B cell (primary cell): ENCODE data around the gene SPECC1L. TPM values are rescaled to one million over a fixed set of nuclear protein-coding genes. Genes with fewer than 3 reads are reported as not detected.
A peak's percentile ranks its signal among the peaks of the same experiment; 100 is the strongest.
"Not testable (repeated sequence)": the region's sequence is repeated elsewhere in the genome, so short reads cannot be mapped to it uniquely, and the experiment has no call there.

Source experiments
- ATAC-seq: fragments of 200-7000 bp; cut with Tn5 transposase; one replicate; pipeline ENCODE4 v1.10.0; 2021; ENCODE audit warnings: low read depth, mild to moderate bottlenecking, moderate number of reproducible peaks, moderate library complexity
- CTCF ChIA-PET: fragments of 350-600 bp; sonication (Branson Sonifier 250); formaldehyde crosslinking; loops from one replicate; lab custom pipeline; 2021; ENCODE audit warnings: antibody characterized with exemption, inconsistent platforms; lab: Charles Lee
- POLR2A ChIA-PET: fragments of 350-600 bp; sonication (Branson Sonifier 250); formaldehyde crosslinking; loops from one replicate; lab custom pipeline; 2021; ENCODE audit warnings: antibody characterized with exemption; lab: Charles Lee
- DNase-seq: peaks from one replicate; pipeline ENCODE4 v3.0.0; 2013
- H2AFZ ChIP-seq: 2 replicates; pipeline ENCODE4 v1.6.1; 2012; ENCODE audit warnings: mild to moderate bottlenecking, low read depth, low read length; ENCODE audit not compliant: insufficient read depth, poor library complexity, severe bottlenecking
- H3K27ac ChIP-seq, 2 donors: 1 replicate in 1 of 2; 2 replicates in 1 of 2; pipeline ENCODE4 v1.5.1; 2012 to 2013; ENCODE audit warnings: low read length in 2 of 2, mild to moderate bottlenecking in 2 of 2, moderate library complexity in 1 of 2
- H3K27me3 ChIP-seq, 4 experiments: fragments of 200-600 bp in 1 of 4; sonication (generic) in 1 of 4; replicated peaks in 1 of 4; 1 replicate in 2 of 4; 2 replicates in 2 of 4; pipeline versions ENCODE4 v1.6.1 to v1.7.0; 2013 to 2016; ENCODE audit warnings: low read length in 3 of 4, mild to moderate bottlenecking in 2 of 4, mixed read lengths in 1 of 4, moderate library complexity in 1 of 4; ENCODE audit not compliant: insufficient read depth in 4 of 4, control insufficient read depth in 3 of 4; ENCODE audit errors: control extremely low read depth in 1 of 4
- H3K36me3 ChIP-seq, 2 experiments: replicated peaks in 1 of 2; 1 replicate in 1 of 2; 2 replicates in 1 of 2; pipeline versions ENCODE4 v1.6.1 to v1.7.1; 2013; ENCODE audit warnings: low read length in 1 of 2; ENCODE audit not compliant: insufficient read depth in 2 of 2, control insufficient read depth in 1 of 2; ENCODE audit errors: control extremely low read depth in 1 of 2, extremely low read depth in 1 of 2
- H3K4me1 ChIP-seq, 2 donors: fragments of 200-600 bp in 1 of 2; sonication (generic) in 1 of 2; 1 replicate in 1 of 2; 2 replicates in 1 of 2; pipeline versions ENCODE4 v1.5.1 to v1.6.1; 2013 to 2017; ENCODE audit warnings: low read length in 2 of 2; ENCODE audit not compliant: control insufficient read depth in 2 of 2, insufficient read depth in 2 of 2
- H3K4me2 ChIP-seq: replicated peaks from 2 replicates; pipeline ENCODE3; 2012; ENCODE audit warnings: mild to moderate bottlenecking, low read depth, low read length; ENCODE audit not compliant: poor library complexity, severe bottlenecking
- H3K4me3 ChIP-seq, 5 experiments: fragments of 200-600 bp in 1 of 5; sonication (generic) in 1 of 5; 1 replicate in 3 of 5; 2 replicates in 2 of 5; pipeline versions ENCODE4 v1.5.1 to v1.7.0; 2011 to 2016; ENCODE audit warnings: low read length in 4 of 5, mild to moderate bottlenecking in 4 of 5, low read depth in 2 of 5, control low read depth in 1 of 5, moderate library complexity in 1 of 5; ENCODE audit not compliant: insufficient read depth in 1 of 5; ENCODE audit errors: control extremely low read depth in 1 of 5, extremely low read depth in 1 of 5
- H3K79me2 ChIP-seq: fragments of 200-600 bp; sonication (generic); one replicate; pipeline ENCODE4 v1.6.0; 2016; ENCODE audit warnings: low read length; ENCODE audit not compliant: control insufficient read depth, insufficient read depth
- H3K9ac ChIP-seq: fragments of 200-600 bp; sonication (generic); 2 replicates; pipeline ENCODE4 v1.6.1; 2017; ENCODE audit warnings: mild to moderate bottlenecking, low read length, moderate library complexity
- H3K9me3 ChIP-seq, 3 donors: one replicate each; pipeline versions ENCODE4 v1.6.1 to v1.7.1; 2013; ENCODE audit warnings: low read length in 2 of 3; ENCODE audit not compliant: control insufficient read depth in 2 of 3, insufficient read depth in 1 of 3; ENCODE audit errors: control extremely low read depth in 1 of 3
- H4K20me1 ChIP-seq: 2 replicates; pipeline ENCODE4 v1.6.0; 2012; ENCODE audit warnings: mild to moderate bottlenecking, low read length; ENCODE audit not compliant: insufficient read depth, control insufficient read depth, poor library complexity, severe bottlenecking
- H3K27ac Mint-ChIP-seq: one replicate; pipeline ENCODE4 v1.8.0; 2021; ENCODE audit warnings: mixed read lengths
- H3K27me3 Mint-ChIP-seq: one replicate; pipeline ENCODE4 v1.8.0; 2021; ENCODE audit warnings: mixed read lengths
- H3K4me1 Mint-ChIP-seq: one replicate; pipeline ENCODE4 v1.8.0; 2021; ENCODE audit warnings: mixed read lengths
- H3K4me3 Mint-ChIP-seq: one replicate; pipeline ENCODE4 v1.8.0; 2021; ENCODE audit warnings: mixed read lengths
- H3K9me3 Mint-ChIP-seq: one replicate; pipeline ENCODE4 v1.8.0; 2022; ENCODE audit warnings: mixed read lengths; ENCODE audit not compliant: insufficient read depth
- EZH2 ChIP-seq: IDR thresholded peaks from 2 replicates; pipeline ENCODE4 v1.6.1; 2012; ENCODE audit warnings: borderline replicate concordance, low read depth, mild to moderate bottlenecking, moderate library complexity, low read length; ENCODE audit not compliant: insufficient read depth, poor library complexity, severe bottlenecking
- WGBS: methylation state at CpG from one replicate; pipeline ENCODE4 v1.1.5; 2013; ENCODE audit warnings: missing lambda C conversion rate; ENCODE audit not compliant: insufficient coverage; 5-methylcytosine and 5-hydroxymethylcytosine counted together
- intact Hi-C: fragments of 100-400 bp; cut with micrococcal nuclease; formaldehyde crosslinking; loops from one replicate; pipeline ENCODE4 v1.10.0; 2022
- polyA plus RNA-seq: library from polyadenylated mRNA; depleted of rRNA; stranded (reverse); fragments of >200 nt; gene quantifications from 2 replicates; pipeline ENCODE4 v1.2.3, GENCODE V29; 2012
- total RNA-seq, 2 donors: library from RNA; stranded (reverse); fragments of 120-200 nt in 1 of 2; gene quantifications; 1 replicate in 1 of 2; 2 replicates in 1 of 2; pipeline versions ENCODE4 v1.2.3 to v1.2.4, GENCODE V29; 2013 to 2022
- TF ChIP-seq, protein P1 (sequence below): fragments of 200-600 bp; IDR thresholded peaks from one replicate; pipeline ENCODE4 v1.8.0; 2022; ENCODE audit warnings: antibody characterized with exemption, mild to moderate bottlenecking

SPECC1L gene
- total and polyA plus RNA-seq, 2 donors (not counting 1 experiment from before 2014, with no cell fraction given): 14.4 to 85.3 TPM

GRCh38 chr22:24240381-24240780, 30.2 kb upstream of the SPECC1L start:
- intact Hi-C loops: loop anchor here (10.0 kb wide), 1 partner anchor 56 kb away; the partner anchor contains the start of gene SUSD2
- ChIA-PET POLR2A (no interaction called here), CTCF (interaction anchor here (1.4 to 2.0 kb wide), 2 partner anchors 9 to 31 kb away, joined by 3 to 11 read pairs; no protein-coding TSS in a partner anchor)
- H4K20me1 ChIP-seq: no peaks in the 10 kb centered on the region
- H3K4me1 ChIP-seq: peaks cover 14 to 22% of the 10 kb centered on the region in 2 donors
- DNase-seq (no peak), ATAC-seq (no peak)
- no peak overlapping the region for H3K27ac Mint-ChIP-seq
- H3K9me3 Mint-ChIP-seq: no peaks in the 10 kb centered on the region
- no peaks in the 10 kb centered on the region for H3K9me3 ChIP-seq
- H3K4me3 Mint-ChIP-seq: no peak overlapping the region
- TF ChIP-seq, protein P1, sequence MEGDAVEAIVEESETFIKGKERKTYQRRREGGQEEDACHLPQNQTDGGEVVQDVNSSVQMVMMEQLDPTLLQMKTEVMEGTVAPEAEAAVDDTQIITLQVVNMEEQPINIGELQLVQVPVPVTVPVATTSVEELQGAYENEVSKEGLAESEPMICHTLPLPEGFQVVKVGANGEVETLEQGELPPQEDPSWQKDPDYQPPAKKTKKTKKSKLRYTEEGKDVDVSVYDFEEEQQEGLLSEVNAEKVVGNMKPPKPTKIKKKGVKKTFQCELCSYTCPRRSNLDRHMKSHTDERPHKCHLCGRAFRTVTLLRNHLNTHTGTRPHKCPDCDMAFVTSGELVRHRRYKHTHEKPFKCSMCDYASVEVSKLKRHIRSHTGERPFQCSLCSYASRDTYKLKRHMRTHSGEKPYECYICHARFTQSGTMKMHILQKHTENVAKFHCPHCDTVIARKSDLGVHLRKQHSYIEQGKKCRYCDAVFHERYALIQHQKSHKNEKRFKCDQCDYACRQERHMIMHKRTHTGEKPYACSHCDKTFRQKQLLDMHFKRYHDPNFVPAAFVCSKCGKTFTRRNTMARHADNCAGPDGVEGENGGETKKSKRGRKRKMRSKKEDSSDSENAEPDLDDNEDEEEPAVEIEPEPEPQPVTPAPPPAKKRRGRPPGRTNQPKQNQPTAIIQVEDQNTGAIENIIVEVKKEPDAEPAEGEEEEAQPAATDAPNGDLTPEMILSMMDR: no peak
- no peak for TF ChIP-seq EZH2
- 100% methylated on average over 2 of the region's 6 CpGs for WGBS
- no peaks in the 10 kb centered on the region for H3K36me3 ChIP-seq
- H3K4me2 ChIP-seq: no peak overlapping the region
- H3K27me3 Mint-ChIP-seq: no peaks in the 10 kb centered on the region
- no peaks in the 10 kb centered on the region for H3K27me3 ChIP-seq
- no peak overlapping the region for H3K9ac ChIP-seq
- no peaks in the 10 kb centered on the region for H3K79me2 ChIP-seq
- H3K27ac ChIP-seq: no peak overlapping the region
- no peak overlapping the region for H3K4me3 ChIP-seq
- H2AFZ ChIP-seq: no peak overlapping the region
- peaks cover 21% of the 10 kb centered on the region for H3K4me1 Mint-ChIP-seq

DNA sequence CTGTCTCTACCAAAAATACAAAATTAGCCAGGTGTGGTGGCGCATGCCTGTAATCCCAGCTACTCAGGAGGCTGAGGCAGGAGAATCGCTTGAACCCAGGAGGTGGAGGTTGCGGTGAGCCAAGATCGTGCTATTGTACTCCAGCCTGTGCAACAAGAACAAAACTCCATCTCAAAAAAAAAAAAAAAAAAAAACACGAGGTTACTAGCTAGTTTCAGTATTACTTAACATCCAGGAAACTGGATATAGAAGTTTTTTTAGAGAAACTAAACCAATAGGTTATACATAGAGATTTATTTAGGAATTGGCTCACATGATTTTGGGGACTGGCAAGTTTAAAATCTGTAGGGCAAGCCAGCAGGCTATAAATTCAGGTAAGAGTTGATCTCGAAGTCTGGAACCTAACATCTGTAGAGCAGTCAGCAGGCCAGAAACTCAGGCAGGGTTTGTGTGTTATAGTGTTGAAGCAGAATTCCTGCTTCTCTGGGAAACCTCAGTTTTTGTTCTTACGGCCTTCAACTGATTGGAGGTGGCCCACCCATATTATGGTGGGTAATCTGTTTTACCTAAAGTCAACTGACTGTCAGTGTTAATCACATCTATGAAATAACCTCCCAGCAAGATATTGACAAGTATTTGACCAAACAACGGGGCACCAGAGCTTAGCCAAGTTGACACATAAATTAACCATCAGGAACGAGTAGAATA, 29.5 kb upstream of the SPECC1L start:
- WGBS: 93% methylated on average over 2 of the region's 9 CpGs
- peak overlapping the region; percentile 56 for H3K27ac Mint-ChIP-seq
- H2AFZ ChIP-seq, ATAC-seq, H3K4me3 ChIP-seq, H3K4me2 ChIP-seq, H3K9me3 ChIP-seq, H3K27ac ChIP-seq, H3K79me2 ChIP-seq, H3K9me3 Mint-ChIP-seq, H3K9ac ChIP-seq, DNase-seq, H3K27me3 ChIP-seq, H4K20me1 ChIP-seq, H3K36me3 ChIP-seq, POLR2A ChIA-PET, H3K27me3 Mint-ChIP-seq: not testable (repeated sequence)
- peaks cover 14 to 22% of the 10 kb centered on the region in 2 donors for H3K4me1 ChIP-seq
- H3K4me3 Mint-ChIP-seq: peak overlapping the region; percentile 19
- CTCF ChIA-PET: interaction anchor here (2.0 kb wide), 1 partner anchor 10 kb away, joined by 11 read pairs; no protein-coding TSS in a partner anchor
- H3K4me1 Mint-ChIP-seq: peaks cover 21% of the 10 kb centered on the region
- intact Hi-C loops: loop anchor here (10.0 kb wide), 1 partner anchor 56 kb away; the partner anchor contains the start of gene SUSD2

DNA sequence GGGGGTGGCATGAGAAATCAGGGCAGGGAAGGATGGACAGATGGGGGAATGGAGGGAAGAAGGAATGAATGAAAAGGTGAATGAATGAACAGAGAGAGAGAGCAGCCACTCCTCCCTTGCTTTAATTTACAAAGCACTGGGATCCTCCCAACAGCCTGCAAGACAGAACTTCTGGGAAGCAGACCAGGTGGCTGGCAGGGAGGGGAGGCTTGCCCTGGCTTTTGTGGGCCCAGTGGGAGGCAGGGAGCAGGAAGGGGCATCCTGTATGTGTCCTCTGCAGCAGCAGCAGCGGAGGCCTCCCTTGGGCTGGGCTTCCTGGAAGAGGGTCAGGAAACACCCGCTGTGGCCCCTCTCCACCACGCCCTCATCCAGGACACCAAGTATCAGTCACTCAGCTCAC, 27.2 kb upstream of the SPECC1L start:
- DNase-seq, H3K4me3 ChIP-seq, H3K27me3 Mint-ChIP-seq, H3K79me2 ChIP-seq, H3K36me3 ChIP-seq, H3K27me3 ChIP-seq, H3K9me3 ChIP-seq, ATAC-seq, H3K9ac ChIP-seq, H4K20me1 ChIP-seq, H3K9me3 Mint-ChIP-seq, H3K27ac ChIP-seq: not testable (repeated sequence)
- no CpG with 5 or more reads among the region's 3 CpGs for WGBS
- Histone ChIP-seq H3K4me1 (peaks cover 14 to 25% of the 10 kb centered on the region in 2 donors), H3K4me2 (peak overlapping the region; percentile 65), H2AFZ (peak overlapping the region; percentile 47)
- H3K4me3 Mint-ChIP-seq: peak overlapping the region; percentile 70
- intact Hi-C loops: loop anchor here (10.0 kb wide), 1 partner anchor 59 kb away; the partner anchor contains the start of gene SUSD2
- ChIA-PET POLR2A (interaction anchor here (0.6 kb wide), 1 partner anchor 159 kb away, joined by 3 read pairs; no protein-coding TSS in a partner anchor), CTCF (interaction anchor here (1.1 to 2.3 kb wide), 3 partner anchors 13 to 232 kb away, joined by 3 to 7 read pairs (median 3); partner anchors contain the start of gene CABIN1)
- peaks cover 21% of the 10 kb centered on the region for H3K4me1 Mint-ChIP-seq
- H3K27ac Mint-ChIP-seq: peak overlapping the region; percentile 17
